GM21576 (cell line): Measurements from ENCODE around the gene AUTS2.

Experiments used
- ATAC-seq: cut with Tn5 transposase; IDR thresholded peaks from one replicate; pipeline ENCODE4 v1.9.1; 2021; ENCODE audit warnings: mild to moderate bottlenecking, moderate library complexity; ENCODE audit not compliant: unreplicated experiment

The AUTS2 gene

GRCh38 chr7:70474639-70475234 is 876.5 kb downstream of the AUTS2 start:
- ATAC-seq, result no peak

GRCh38 chr7:70477036-70478010 is 879.0 kb downstream of the AUTS2 start:
- no peak for ATAC-seq

GRCh38 chr7:70479153-70480021 is 881.1 kb downstream of the AUTS2 start:
- ATAC-seq, result no peak

GRCh38 chr7:70480927-70481569 is 882.8 kb downstream of the AUTS2 start:
- no peak for ATAC-seq

GRCh38 chr7:70481570-70482123 is 883.4 kb downstream of the AUTS2 start:
- ATAC-seq, result no peak

GRCh38 chr7:70484255-70484654 is 886.0 kb downstream of the AUTS2 start:
- no peak for ATAC-seq

GRCh38 chr7:70486977-70487376 is 888.7 kb downstream of the AUTS2 start:
- ATAC-seq, result no peak

- no peak for ATAC-seq
Measured at GRCh38 chr7:70487428-70487827, 889.2 kb downstream of the AUTS2 start.

GRCh38 chr7:70487886-70488285 is 889.6 kb downstream of the AUTS2 start:
- no peak for ATAC-seq

GRCh38 chr7:70489813-70490212 is 891.5 kb downstream of the AUTS2 start:
- ATAC-seq, result no peak

GRCh38 chr7:70492625-70493024 is 894.4 kb downstream of the AUTS2 start:
- no peak for ATAC-seq

- no peak for ATAC-seq
Measured at GRCh38 chr7:70494225-70495032, 896.2 kb downstream of the AUTS2 start.

GRCh38 chr7:70495033-70495376 is 896.7 kb downstream of the AUTS2 start:
- no peak for ATAC-seq

GRCh38 chr7:70497793-70498192 is 899.5 kb downstream of the AUTS2 start:
- no peak for ATAC-seq

- ATAC-seq, result no peak
Measured at GRCh38 chr7:70498232-70498992, 900.1 kb downstream of the AUTS2 start.

- no peak for ATAC-seq
Measured at GRCh38 chr7:70500261-70500660, 902.0 kb downstream of the AUTS2 start.

GRCh38 chr7:70502117-70502863 is 904.0 kb downstream of the AUTS2 start:
- no peak for ATAC-seq

- no peak for ATAC-seq
Measured at GRCh38 chr7:70504254-70504653, 906.0 kb downstream of the AUTS2 start.
